Stimulated activated CD8-positive, alpha-beta memory T cell treated with anti-CD3 and anti-CD28 coated beads, Interleukin-7, amount 100 ng/mL, for 24 hours (primary cell): ENCODE results near the gene SCAMP5.

Experiments used
- DNase-seq: peaks from one replicate; pipeline ENCODE4 v3.0.0-alpha.2; 2020; ENCODE audit warnings: low read depth

The SCAMP5 gene

GRCh38 chr15:75048394-75048793 lies 53.0 kb downstream of the SCAMP5 start:
- DNase-seq: no peak

DNA sequence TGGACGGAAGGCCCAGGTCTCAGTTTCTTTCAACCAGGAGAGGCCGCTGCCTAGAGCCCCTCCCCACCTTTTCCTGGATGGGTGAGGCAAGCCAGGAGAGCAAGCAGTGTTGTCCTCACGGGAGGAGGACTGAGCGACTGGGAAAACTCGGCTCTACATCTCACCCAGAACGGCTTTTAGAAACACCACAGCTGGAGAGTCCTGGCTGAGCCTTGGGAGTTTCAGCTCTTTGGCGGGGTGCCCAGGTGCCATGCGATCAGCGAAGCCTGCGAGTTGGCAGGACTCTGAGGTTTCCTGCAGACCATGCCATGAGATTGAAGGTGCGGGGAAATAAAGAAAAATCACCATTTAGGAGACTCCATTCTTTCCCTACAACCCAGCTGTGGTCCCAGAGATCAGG lies 54.0 kb downstream of the SCAMP5 start:
- DNase-seq: no peak

- no peak for DNase-seq
Measured at GRCh38 chr15:75050283-75050682, 54.9 kb downstream of the SCAMP5 start.

DNA sequence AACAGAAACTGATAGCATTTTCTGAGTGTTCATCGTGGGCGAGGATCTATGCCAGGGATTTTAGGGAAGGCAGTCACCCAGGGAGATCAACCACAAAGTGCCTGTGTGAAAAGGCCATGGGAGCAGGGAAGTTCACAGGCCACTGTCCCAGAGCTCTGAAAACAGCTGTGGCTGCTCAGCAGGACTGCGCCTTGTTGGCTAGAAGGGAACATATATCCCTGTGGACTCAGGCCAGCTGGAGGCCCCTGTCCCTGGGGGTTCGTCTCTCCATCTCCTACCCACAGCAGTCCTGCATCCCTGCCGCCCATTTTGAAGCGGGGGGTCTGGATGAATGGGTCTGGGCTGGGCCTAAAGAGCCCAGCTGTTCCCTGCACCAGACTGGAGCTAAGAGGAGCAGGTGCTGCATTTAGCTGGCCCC lies 55.8 kb downstream of the SCAMP5 start:
- DNase-seq: no peak

DNA sequence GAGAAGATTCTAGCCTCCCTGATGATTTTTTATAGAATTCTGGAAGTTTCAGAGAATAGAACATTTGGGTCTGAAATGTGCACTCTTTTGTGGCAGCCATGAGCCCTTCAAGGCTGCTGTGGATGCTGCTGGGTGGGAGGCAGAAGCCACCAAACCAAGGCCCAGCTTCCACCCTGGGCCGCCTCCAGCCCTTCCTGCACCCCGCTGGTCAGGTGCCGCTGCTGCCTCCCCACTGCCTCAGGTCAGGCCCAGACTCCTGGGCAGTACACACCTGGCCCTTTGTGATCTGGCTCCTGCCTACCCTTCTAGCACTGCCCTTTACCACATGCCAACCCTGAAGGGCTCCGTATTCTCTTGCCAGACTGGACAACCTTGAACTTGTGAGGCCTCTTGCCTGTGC lies 56.3 kb downstream of the SCAMP5 start:
- no peak for DNase-seq

GRCh38 chr15:75052972-75053747 lies 57.8 kb downstream of the SCAMP5 start:
- no peak for DNase-seq

GRCh38 chr15:75053748-75054125 lies 58.4 kb downstream of the SCAMP5 start:
- DNase-seq: no peak

DNA sequence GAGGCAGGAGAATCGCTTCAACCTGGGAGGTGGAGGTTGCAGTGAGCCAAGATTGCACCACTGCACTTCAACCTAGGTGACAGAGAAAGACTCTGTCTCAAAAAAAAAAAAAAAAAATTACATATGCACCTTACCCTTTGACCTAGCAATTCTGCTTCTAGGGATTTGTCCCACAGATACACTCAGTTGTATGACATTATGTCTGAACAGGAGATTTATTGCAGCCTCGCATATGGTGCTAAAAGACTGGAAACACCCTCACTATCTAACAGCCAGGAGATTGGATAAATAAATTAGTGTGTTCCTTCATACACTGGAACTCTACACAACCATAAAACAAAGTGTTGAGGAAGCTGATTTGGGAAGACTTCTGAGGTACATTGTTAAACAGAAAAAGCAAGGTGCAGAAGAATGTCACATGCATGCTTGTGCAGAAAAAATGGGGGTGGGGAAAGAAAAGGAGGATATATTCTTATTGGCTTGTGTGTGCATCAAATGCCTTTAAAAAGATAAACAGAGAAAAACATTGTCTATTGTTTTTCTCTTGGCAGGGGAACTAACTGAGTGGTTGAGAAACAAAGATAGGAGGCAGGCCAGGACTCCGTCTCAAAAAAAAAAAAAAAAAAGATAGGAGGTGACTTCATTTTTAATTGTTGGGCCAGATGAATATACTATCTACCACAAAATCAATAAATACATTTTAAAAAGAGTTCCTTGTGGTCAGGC lies 59.0 kb downstream of the SCAMP5 start:
- no peak for DNase-seq

GRCh38 chr15:75056036-75056435 lies 60.7 kb downstream of the SCAMP5 start:
- DNase-seq: no peak

- DNase-seq: no peak
Measured at GRCh38 chr15:75058127-75058905, 63.0 kb downstream of the SCAMP5 start.

DNA sequence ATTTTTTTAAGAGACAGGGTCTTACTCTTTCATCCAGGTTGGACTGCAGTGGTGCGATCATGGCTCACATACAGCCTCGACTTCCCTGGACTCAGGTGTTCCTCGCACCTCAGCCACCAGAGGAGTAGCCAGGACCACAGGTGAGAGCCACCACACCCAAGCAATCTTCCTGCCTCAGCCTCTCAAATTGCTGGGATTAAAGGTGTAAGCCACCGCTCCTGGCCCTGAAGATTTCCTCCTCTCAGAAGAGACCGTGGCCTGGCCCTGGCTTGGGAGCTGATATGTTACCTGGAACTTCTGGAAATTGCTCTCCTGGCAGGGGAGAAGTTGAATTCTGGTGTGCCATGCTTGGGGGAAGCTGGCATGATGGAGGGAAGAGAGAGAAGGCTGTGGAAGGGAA lies 64.2 kb downstream of the SCAMP5 start:
- no peak for DNase-seq

- no peak for DNase-seq
Measured at GRCh38 chr15:75061272-75061671, 65.9 kb downstream of the SCAMP5 start.

GRCh38 chr15:75062706-75063105 lies 67.3 kb downstream of the SCAMP5 start:
- DNase-seq: no peak

- no peak for DNase-seq
Measured at GRCh38 chr15:75063338-75063737, 68.0 kb downstream of the SCAMP5 start.

- no peak for DNase-seq
Measured at GRCh38 chr15:75063889-75064288, 68.5 kb downstream of the SCAMP5 start.

GRCh38 chr15:75064846-75065245 lies 69.5 kb downstream of the SCAMP5 start:
- DNase-seq: no peak

GRCh38 chr15:75065467-75065850 lies 70.1 kb downstream of the SCAMP5 start:
- no peak for DNase-seq

- no peak for DNase-seq
Measured at GRCh38 chr15:75065851-75066509, 70.6 kb downstream of the SCAMP5 start.

- no peak for DNase-seq
Measured at GRCh38 chr15:75067123-75067830, 71.9 kb downstream of the SCAMP5 start.

DNA sequence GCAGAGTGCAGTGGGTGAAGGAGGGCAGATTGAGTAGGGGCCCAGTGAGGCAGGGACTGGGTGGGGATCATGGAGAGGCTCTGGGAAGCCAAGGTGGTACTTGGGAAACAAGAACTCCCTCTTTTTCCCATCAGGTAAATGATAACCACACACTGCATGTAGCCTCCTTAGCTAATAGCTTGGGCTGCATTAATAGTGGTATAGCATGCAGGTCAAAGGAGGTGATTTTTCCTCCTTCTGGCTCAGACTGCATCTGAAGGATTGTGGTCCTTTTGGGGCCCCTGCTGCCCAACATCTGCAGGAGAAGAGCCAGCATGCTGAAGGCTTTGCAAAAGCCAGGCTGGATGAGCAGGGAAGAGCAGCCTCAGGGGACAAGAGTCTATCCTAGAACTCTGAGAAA lies 73.4 kb downstream of the SCAMP5 start:
- DNase-seq: no peak

DNA sequence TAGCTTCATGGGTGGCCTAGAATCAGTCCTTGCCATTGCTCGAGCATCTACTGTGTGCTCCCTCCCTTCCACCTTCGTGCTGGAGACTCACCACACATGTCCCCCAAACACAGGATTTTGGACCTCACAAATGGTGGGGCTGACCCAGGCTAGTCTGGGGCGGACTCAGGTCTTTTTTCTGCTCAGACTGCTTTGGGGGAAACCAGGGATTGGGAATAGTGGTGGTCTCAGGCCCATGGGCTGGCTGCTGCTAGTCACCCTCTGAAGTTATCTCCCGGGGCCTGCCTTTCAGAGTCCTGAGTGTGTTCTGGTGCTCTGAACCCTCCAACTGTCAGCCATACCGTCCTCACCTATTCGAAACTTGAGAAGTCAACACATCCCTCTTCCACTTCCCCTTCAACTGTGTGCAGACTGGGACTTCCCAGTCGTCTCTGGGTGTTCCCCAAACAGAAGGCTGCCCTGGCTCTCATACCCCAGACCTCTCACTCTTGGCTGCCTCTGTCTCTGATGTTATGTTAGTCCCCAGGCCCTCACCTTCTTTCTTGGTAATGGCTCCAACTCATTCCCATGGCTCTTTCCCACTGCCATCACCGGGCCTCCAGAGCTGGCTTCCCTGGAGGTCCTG lies 74.0 kb downstream of the SCAMP5 start:
- no peak for DNase-seq
